Common myeloid progenitor, CD34-positive (primary cell): ENCODE results near the gene COL28A1.

ENCODE experiments used
- CTCF ChIA-PET: fragments of 350-600 bp; sonication (Branson Sonifier 250); formaldehyde crosslinking; loops from one replicate; lab custom pipeline; 2021; ENCODE audit warnings: antibody characterized with exemption; lab: Charles Lee
- POLR2A ChIA-PET: fragments of 350-600 bp; sonication (Branson Sonifier 250); formaldehyde crosslinking; loops from one replicate; lab custom pipeline; 2021; ENCODE audit warnings: antibody characterized with exemption; lab: Charles Lee
- DNase-seq, 3 donors: peaks; one replicate each; pipeline versions ENCODE4 v3.0.0 to v3.0.0-alpha.2; 2013
- H3K27ac ChIP-seq, 2 experiments: 1 replicate in 1 of 2; 2 replicates in 1 of 2; pipeline ENCODE4 v1.7.0; 2013; ENCODE audit warnings: inconsistent platforms in 2 of 2, low read length in 2 of 2, mild to moderate bottlenecking in 2 of 2, low read depth in 1 of 2, moderate library complexity in 1 of 2; ENCODE audit not compliant: severe bottlenecking in 2 of 2, insufficient read depth in 1 of 2, poor library complexity in 1 of 2
- H3K27me3 ChIP-seq, 5 experiments: replicated peaks in 2 of 5; 1 replicate in 3 of 5; 2 replicates in 2 of 5; pipeline versions ENCODE4 v1.6.1 to v1.7.0; 2013; ENCODE audit warnings: low read length in 4 of 5, mild to moderate bottlenecking in 2 of 5, moderate library complexity in 2 of 5, inconsistent platforms in 1 of 5; ENCODE audit not compliant: insufficient read depth in 5 of 5, control insufficient read depth in 4 of 5
- H3K36me3 ChIP-seq, 4 experiments: 1 replicate in 2 of 4; 2 replicates in 2 of 4; pipeline versions ENCODE4 v1.6.1 to v1.7.0; 2013; ENCODE audit warnings: low read length in 3 of 4, control low read depth in 1 of 4, mild to moderate bottlenecking in 1 of 4; ENCODE audit not compliant: control insufficient read depth in 4 of 4, insufficient read depth in 4 of 4
- H3K4me1 ChIP-seq, 4 experiments: 1 replicate in 3 of 4; 2 replicates in 1 of 4; pipeline versions ENCODE4 v1.6.1 to v1.7.1; 2013; ENCODE audit warnings: low read length in 3 of 4, mild to moderate bottlenecking in 3 of 4, control low read depth in 1 of 4, inconsistent platforms in 1 of 4, moderate library complexity in 1 of 4; ENCODE audit not compliant: control insufficient read depth in 4 of 4, insufficient read depth in 4 of 4; ENCODE audit errors: control extremely low read depth in 1 of 4
- H3K4me3 ChIP-seq, 7 experiments: 1 replicate in 4 of 7; 2 replicates in 3 of 7; pipeline versions ENCODE4 v1.5.1 to v1.7.0; 2013; ENCODE audit warnings: mild to moderate bottlenecking in 7 of 7, low read length in 6 of 7, moderate library complexity in 6 of 7, inconsistent platforms in 2 of 7, low read depth in 2 of 7, control low read depth in 1 of 7; ENCODE audit not compliant: insufficient read depth in 4 of 7, control insufficient read depth in 1 of 7; ENCODE audit errors: extremely low read depth in 1 of 7
- H3K9me3 ChIP-seq, 5 experiments: 1 replicate in 4 of 5; 2 replicates in 1 of 5; pipeline versions ENCODE4 v1.6.1 to v1.7.1; 2013; ENCODE audit warnings: low read length in 4 of 5, mild to moderate bottlenecking in 2 of 5, inconsistent platforms in 1 of 5, low read depth in 1 of 5, moderate library complexity in 1 of 5; ENCODE audit not compliant: control insufficient read depth in 4 of 5, insufficient read depth in 2 of 5; ENCODE audit errors: control extremely low read depth in 1 of 5
- WGBS: methylation state at CpG from one replicate; pipeline ENCODE4 v1.1.5; 2013; ENCODE audit not compliant: insufficient coverage; 5-methylcytosine and 5-hydroxymethylcytosine counted together

Gene COL28A1

DNA sequence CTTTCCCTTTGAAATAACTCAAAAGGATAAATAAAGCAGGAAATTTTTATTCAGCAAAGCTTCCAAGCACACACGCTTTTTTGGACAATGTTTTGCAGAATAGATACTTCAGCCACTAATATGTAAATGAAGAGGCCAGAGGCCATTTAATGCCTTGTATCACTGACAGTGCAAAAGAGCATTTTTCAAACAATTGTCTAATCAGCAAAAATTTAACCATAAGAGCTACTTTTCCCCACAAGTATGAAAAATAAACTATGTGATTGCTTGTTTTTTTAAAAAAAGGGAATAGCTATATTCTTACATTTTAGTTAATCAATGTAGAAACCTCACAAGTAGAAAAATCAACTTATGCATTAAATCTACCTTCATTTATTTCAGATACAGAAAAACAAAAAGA lies 99.7 kb downstream of the COL28A1 start:
- POLR2A ChIA-PET: no interaction called here
- Histone ChIP-seq H3K36me3 (no peaks in the 10 kb centered on the region), H3K9me3 (peaks cover 0 to 5% (median 2%) of the 10 kb centered on the region in 5 experiments), H3K4me1 (no peaks in the 10 kb centered on the region), H3K27me3 (no peaks in the 10 kb centered on the region), H3K4me3 (no peak overlapping the region), H3K27ac (no peak overlapping the region)
- CTCF ChIA-PET: no interaction called here
- 100% methylated on average over 1 of the region's 1 CpG for WGBS
- DNase-seq: no peak

DNA sequence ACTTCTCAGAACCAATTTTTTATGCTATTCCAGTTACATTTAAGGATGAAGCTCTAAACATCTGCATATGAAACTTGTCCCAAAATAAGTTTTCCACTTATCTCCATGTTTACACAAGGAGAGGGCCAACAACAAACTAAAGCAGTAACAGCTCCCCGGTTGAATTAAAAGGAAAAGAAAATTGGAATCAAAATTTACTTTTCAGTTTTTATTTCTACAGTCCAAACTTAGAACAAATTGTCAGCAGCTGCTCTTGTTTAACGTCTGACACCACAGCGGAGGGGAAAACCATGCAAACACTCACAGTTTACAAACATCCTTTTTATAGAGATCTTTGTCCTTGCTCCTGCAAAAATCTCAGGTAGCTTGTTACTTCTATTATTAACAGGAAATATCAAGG lies 101.3 kb downstream of the COL28A1 start:
- no CpG with 5 or more reads among the region's 3 CpGs for WGBS
- DNase-seq: no peak
- Histone ChIP-seq H3K4me3 (no peak overlapping the region), H3K4me1 (no peaks in the 10 kb centered on the region), H3K27me3 (no peaks in the 10 kb centered on the region), H3K9me3 (no peaks in the 10 kb centered on the region), H3K27ac (no peak overlapping the region), H3K36me3 (no peaks in the 10 kb centered on the region)
- POLR2A ChIA-PET: no interaction called here
- CTCF ChIA-PET: interaction anchor here (0.8 kb wide), 1 partner anchor 9 kb away, joined by 4 read pairs; no protein-coding TSS in a partner anchor

DNA sequence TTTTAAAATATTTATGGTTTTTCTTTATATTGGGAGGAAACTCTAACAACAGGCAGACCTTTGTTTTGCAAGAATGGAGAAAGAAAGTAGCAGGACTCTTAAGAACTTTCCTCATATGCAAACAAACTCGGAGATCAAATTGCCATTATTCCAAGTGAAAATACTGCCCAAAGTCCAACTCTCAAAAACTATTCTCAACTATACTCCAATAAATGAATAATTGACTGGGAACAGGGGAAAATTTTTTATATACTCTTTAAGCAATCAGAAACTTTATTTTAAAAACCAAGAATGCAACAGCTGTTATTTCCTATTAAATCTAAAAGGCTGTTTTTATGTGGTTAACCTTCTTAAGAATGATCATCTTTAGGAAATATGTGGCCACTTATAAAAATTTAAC lies 101.9 kb downstream of the COL28A1 start:
- no peaks in the 10 kb centered on the region for H3K4me1 ChIP-seq
- H3K36me3 ChIP-seq: no peaks in the 10 kb centered on the region
- DNase-seq: no peak
- no peaks in the 10 kb centered on the region for H3K9me3 ChIP-seq
- ChIA-PET CTCF (interaction anchor here (0.6 to 0.8 kb wide), 2 partner anchors 8 to 33 kb away, joined by 3 to 4 read pairs; no protein-coding TSS in a partner anchor), POLR2A (interaction anchor here (0.7 kb wide), 1 partner anchor 17 kb away, joined by 5 read pairs; no protein-coding TSS in a partner anchor)
- WGBS: no CpG with 5 or more reads among the region's 1 CpG
- no peak overlapping the region for H3K27ac ChIP-seq
- H3K27me3 ChIP-seq: no peaks in the 10 kb centered on the region
- no peak overlapping the region for H3K4me3 ChIP-seq

DNA sequence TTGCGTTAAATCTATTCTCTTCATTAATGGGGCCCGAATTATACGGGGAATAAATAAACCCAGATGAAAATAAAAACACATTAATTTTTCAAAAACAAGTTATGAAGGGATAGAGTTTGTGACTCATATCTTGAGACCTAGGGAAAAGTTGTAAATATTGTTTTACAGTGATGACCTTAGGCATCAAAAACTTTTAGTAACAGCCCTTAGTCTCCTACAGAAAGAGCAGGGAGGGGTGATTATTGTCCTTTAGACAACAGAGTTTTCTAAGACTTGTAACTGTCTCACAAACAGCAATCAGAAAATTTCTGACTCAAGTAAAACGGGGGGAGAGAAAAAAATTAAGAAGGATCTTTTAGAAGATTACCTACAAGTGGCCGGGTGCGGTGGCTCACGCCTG lies 102.7 kb downstream of the COL28A1 start:
- Histone ChIP-seq H3K36me3 (no peaks in the 10 kb centered on the region), H3K9me3 (no peaks in the 10 kb centered on the region), H3K4me1 (no peaks in the 10 kb centered on the region), H3K4me3 (no peak overlapping the region), H3K27me3 (no peaks in the 10 kb centered on the region), H3K27ac (no peak overlapping the region)
- POLR2A ChIA-PET: no interaction called here
- CTCF ChIA-PET: no interaction called here
- DNase-seq: no peak
- 96% methylated on average over 4 of the region's 7 CpGs for WGBS

DNA sequence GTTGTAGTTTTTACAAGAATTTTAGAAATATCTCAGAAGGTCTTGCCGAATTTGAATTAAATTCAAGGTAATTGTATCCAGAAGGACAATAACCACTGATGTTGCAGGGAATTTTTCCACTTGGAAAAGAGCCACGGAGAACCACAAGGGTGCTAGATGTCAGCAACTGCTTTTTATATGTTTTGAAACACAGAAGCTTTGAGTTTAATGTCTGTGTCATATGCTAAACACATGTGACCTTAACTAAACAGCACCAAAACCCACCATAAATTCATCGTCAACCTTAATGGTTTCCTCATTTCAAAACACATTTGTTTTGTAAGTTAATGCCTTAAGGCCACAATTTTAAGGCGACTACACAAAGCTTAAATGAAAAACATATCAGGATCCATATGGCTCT lies 106.9 kb downstream of the COL28A1 start:
- ChIA-PET POLR2A (no interaction called here), CTCF (no interaction called here)
- H3K27me3 ChIP-seq: no peaks in the 10 kb centered on the region
- WGBS: 96% methylated on average over 4 of the region's 4 CpGs
- no peak overlapping the region for H3K27ac ChIP-seq
- H3K4me1 ChIP-seq: peaks cover 0 to 8% (median 2%) of the 10 kb centered on the region in 4 experiments
- H3K9me3 ChIP-seq: no peaks in the 10 kb centered on the region
- H3K4me3 ChIP-seq: no peak overlapping the region
- no peak for DNase-seq
- no peaks in the 10 kb centered on the region for H3K36me3 ChIP-seq

DNA sequence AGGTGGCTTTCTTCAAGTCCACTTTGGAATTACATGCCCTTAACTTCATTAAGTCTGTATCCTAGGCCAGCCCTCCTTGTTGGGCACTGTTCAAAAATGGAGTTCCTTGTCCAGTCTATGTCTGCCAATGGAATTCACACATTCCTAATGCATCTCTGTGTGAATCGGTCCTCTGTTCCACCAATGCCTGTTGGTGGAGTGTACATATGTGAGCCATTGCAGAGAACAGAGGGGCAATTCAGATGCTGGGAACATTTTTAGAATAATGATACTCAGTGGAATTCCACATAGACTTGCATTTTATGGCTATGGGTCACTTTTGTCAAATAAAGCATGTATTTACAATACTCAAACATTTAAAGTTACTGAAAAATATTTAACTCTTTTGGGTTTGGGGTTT lies 108.3 kb downstream of the COL28A1 start:
- Histone ChIP-seq H3K9me3 (no peaks in the 10 kb centered on the region), H3K36me3 (no peaks in the 10 kb centered on the region), H3K4me3 (no peak overlapping the region), H3K27me3 (no peaks in the 10 kb centered on the region), H3K27ac (no peak overlapping the region), H3K4me1 (peaks cover 0 to 10% (median 2%) of the 10 kb centered on the region in 4 experiments)
- ChIA-PET POLR2A (no interaction called here), CTCF (no interaction called here)
- no peak for DNase-seq
- WGBS: 100% methylated on average over 1 of the region's 1 CpG

DNA sequence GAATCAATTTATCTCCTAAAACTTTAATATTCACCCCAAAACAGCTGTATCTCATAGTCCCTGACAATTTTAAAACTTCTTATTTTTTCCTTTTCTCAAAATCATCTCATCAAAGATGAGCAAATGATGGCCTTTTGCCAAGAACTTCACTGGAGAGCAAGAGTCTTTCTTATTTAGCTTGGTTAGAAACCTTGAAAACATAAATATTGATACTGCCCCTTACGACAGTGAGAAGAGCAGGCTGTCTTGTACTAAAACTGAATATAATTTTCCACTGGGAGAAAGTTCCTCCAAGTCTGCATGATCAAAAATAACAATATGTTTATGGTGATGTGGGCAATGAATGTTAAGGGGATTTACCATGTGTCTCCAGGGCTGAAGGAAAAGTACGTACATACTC lies 109.0 kb downstream of the COL28A1 start:
- WGBS: 100% methylated on average over 1 of the region's 2 CpGs
- ChIA-PET POLR2A (no interaction called here), CTCF (no interaction called here)

More for the DNA sequence above, 109.0 kb downstream of the COL28A1 start:
- DNase-seq: no peak
- H3K36me3 ChIP-seq: no peaks in the 10 kb centered on the region
- H3K4me1 ChIP-seq: peaks cover 0 to 10% (median 2%) of the 10 kb centered on the region in 4 experiments
- H3K4me3 ChIP-seq: no peak overlapping the region
- no peak overlapping the region for H3K27ac ChIP-seq
- no peaks in the 10 kb centered on the region for H3K27me3 ChIP-seq
- H3K9me3 ChIP-seq: no peaks in the 10 kb centered on the region
